Measurements from ENCODE around the gene PMPCA. TPM values are rescaled to one million over a fixed set of nuclear protein-coding genes. Genes with fewer than 3 reads are reported as not detected.

Gene PMPCA
- total RNA-seq, 6 experiments from 2014 or later: 49.6 to 64.9 (median 52.8) TPM

GRCh38 chr9:136372561-136373299 lies 37.7 kb upstream of the PMPCA start:
- TF ChIP-seq POLR2A (IDR thresholded peaks at IDR 0.05): no peak
- no peak for TF ChIP-seq CTCF (IDR thresholded peaks at IDR 0.05)
- intact Hi-C loops (cut with DNase I): no loop called here
- ATAC-seq (peak; percentile 36 to 73 (median 58)), DNase-seq (peak in 2 of 3 donors; percentile 76 to 80)
- Histone ChIP-seq H3K27ac (peak overlapping the region in 1 of 3 donors; percentile 49), H3K4me3 (peak overlapping the region; percentile 9 to 31 (median 16)), H3K4me1 (peaks cover 0 to 15% (median 1%) of the 10 kb centered on the region in 4 donors), H3K9me3 (no peaks in the 10 kb centered on the region), H3K36me3 (no peaks in the 10 kb centered on the region), H3K27me3 (no peaks in the 10 kb centered on the region)
- 4% methylated on average over 4 of the region's 21 CpGs for WGBS (ENCODE audit: insufficient coverage, low coverage, low lambda C conversion rate, missing lambda C conversion rate)

- H3K4me1 ChIP-seq: peaks cover 0 to 23% (median 1%) of the 10 kb centered on the region in 4 donors
- no peaks in the 10 kb centered on the region for H3K9me3 ChIP-seq
- H3K27ac ChIP-seq: peak within 1 kb of the TSS in 1 of 3 donors; percentile 49
- intact Hi-C loops (cut with DNase I): no loop called here
- peak within 1 kb of the TSS; percentile 9 to 31 (median 16) for H3K4me3 ChIP-seq
- peak; percentile 23 for TF ChIP-seq POLR2A (IDR thresholded peaks at IDR 0.05)
- TF ChIP-seq CTCF (IDR thresholded peaks at IDR 0.05): no peak
- peak; percentile 48 to 64 (median 50) for ATAC-seq
- no peaks in the 10 kb centered on the region for H3K27me3 ChIP-seq
- DNase-seq: peak in 1 of 3 donors; percentile 61
- WGBS (ENCODE audit: insufficient coverage, low coverage, low lambda C conversion rate, missing lambda C conversion rate): 77% methylated on average over 4 of the region's 27 CpGs
- no peaks in the 10 kb centered on the region for H3K36me3 ChIP-seq
Observed at GRCh38 chr9:136373300-136374182, 36.9 kb upstream of the PMPCA start, which contains the start of gene CARD9. Gene CARD9 (minus strand): TSS chr9:136373669. CDS start chr9:136372078, 1,591 bp downstream.

DNA sequence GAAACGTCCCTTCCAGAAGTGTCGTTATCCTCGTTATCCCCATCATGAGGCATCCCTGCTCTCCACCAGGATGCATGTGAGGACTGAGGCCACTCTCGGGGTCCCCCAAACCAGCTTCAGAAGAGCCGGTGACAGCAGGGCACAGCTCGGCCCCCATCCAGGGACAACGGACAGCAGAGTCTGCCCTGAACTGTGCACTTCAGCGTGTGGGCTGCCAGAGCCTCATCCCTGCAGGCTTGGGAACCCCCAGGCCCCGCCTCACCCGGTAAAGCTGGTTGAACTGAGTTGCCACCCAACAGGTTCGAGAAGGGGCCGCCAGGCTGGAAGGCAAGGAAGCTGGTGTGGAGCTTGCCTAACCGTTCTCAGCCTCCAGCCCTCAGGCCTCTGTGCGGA lies 36.3 kb upstream of the PMPCA start:
- H3K36me3 ChIP-seq: peaks cover 0 to 3% (median under 1%) of the 10 kb centered on the region in 4 donors
- no peaks in the 10 kb centered on the region for H3K9me3 ChIP-seq
- no peak overlapping the region for H3K27ac ChIP-seq
- 80% methylated on average over 2 of the region's 14 CpGs for WGBS (ENCODE audit: insufficient coverage, low coverage, low lambda C conversion rate, missing lambda C conversion rate)
- DNase-seq (no peak), ATAC-seq (no peak)
- peaks cover 0 to 28% (median 1%) of the 10 kb centered on the region in 4 donors for H3K4me1 ChIP-seq
- no peak for TF ChIP-seq CTCF (IDR thresholded peaks at IDR 0.05)
- no peak for TF ChIP-seq POLR2A (IDR thresholded peaks at IDR 0.05)
- no peak overlapping the region for H3K4me3 ChIP-seq
- no peaks in the 10 kb centered on the region for H3K27me3 ChIP-seq
- intact Hi-C loops (cut with DNase I): no loop called here

DNA sequence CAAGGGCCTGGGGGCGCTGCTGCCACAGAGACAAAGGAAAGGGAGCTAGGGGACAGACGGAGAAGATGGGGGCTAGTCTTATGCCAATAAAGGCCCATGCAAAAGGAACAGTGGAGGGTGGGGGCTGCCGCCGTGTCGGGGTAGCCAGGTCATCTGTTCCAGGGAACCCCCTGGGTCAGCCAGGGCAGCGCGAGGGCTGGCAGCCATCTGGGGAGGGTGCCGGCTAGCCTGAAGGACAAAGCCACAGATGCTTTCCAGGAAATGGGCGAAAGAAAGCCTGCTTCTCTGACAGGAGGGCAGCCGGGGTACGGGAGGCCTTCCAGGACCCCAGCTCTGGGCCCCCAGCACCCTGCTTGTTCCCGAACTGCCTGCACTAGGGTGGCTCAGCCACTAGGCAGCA lies 35.4 kb upstream of the PMPCA start:
- Histone ChIP-seq H3K4me1 (peaks cover 0 to 28% (median 1%) of the 10 kb centered on the region in 4 donors), H3K27me3 (no peaks in the 10 kb centered on the region), H3K27ac (no peak overlapping the region), H3K36me3 (peaks cover 0 to 4% (median 1%) of the 10 kb centered on the region in 4 donors), H3K4me3 (no peak overlapping the region), H3K9me3 (no peaks in the 10 kb centered on the region)
- WGBS (ENCODE audit: insufficient coverage, low coverage, low lambda C conversion rate, missing lambda C conversion rate): 73% methylated on average over 2 of the region's 12 CpGs
- ATAC-seq (no peak), DNase-seq (no peak)
- intact Hi-C loops (cut with DNase I): no loop called here
- TF ChIP-seq POLR2A (IDR thresholded peaks at IDR 0.05): no peak
- TF ChIP-seq CTCF (IDR thresholded peaks at IDR 0.05): no peak
